Left lung (tissue), 10 donors: ENCODE data around the gene SPP2. TPM values are rescaled to one million over a fixed set of nuclear protein-coding genes. Genes with fewer than 3 reads are reported as not detected.

Source experiments
- ATAC-seq: fragments of 200-7000 bp; cut with Tn5 transposase; one replicate; pipeline ENCODE4 v1.9.1; 2020; ENCODE audit warnings: moderate library complexity
- DNase-seq, 4 donors: peaks; one replicate each; pipeline ENCODE4 v3.0.0-alpha.2; 2013 to 2020
- H3K27ac ChIP-seq, 2 donors: fragments of 200-600 bp; sonication (generic) in 1 of 2; one replicate each; pipeline versions ENCODE4 v1.5.0 to v1.8.0; 2020 to 2021
- H3K27me3 ChIP-seq, 2 donors: fragments of 200-600 bp; sonication (generic) in 1 of 2; one replicate each; pipeline versions ENCODE4 v1.5.0 to v1.8.0; 2020 to 2021
- H3K36me3 ChIP-seq, 2 donors: fragments of 200-600 bp; sonication (generic) in 1 of 2; one replicate each; pipeline versions ENCODE4 v1.5.0 to v1.8.0; 2020 to 2021
- H3K4me1 ChIP-seq, 2 donors: fragments of 200-600 bp; one replicate each; pipeline ENCODE4 v1.8.0; 2021
- H3K4me3 ChIP-seq, 2 donors: fragments of 200-600 bp; sonication (generic) in 1 of 2; one replicate each; pipeline versions ENCODE4 v1.5.0 to v1.8.0; 2020 to 2021; ENCODE audit warnings: mild to moderate bottlenecking in 1 of 2
- H3K9me3 ChIP-seq, 2 donors: fragments of 200-600 bp; sonication (generic) in 1 of 2; one replicate each; pipeline versions ENCODE4 v1.5.0 to v1.8.0; 2020 to 2021
- intact Hi-C, 2 donors: fragments of 100-400 bp; cut with DNase I; formaldehyde crosslinking; loops; one replicate each; pipeline versions ENCODE4 v1.11.2 to v1.14.2; 2022
- polyA plus RNA-seq, 6 donors: library from polyadenylated mRNA; unstranded; fragments of 120-200 nt; gene quantifications; one replicate each; pipeline ENCODE4 v1.2.1, GENCODE V29; 2013; ENCODE audit not compliant: insufficient read length in 6 of 6
- total RNA-seq, 2 donors: library from RNA; stranded (reverse); fragmentation: NEBNext Ultra II Directional; extraction: Animal tissue kit (Norgen Biotek cat#: 25700); gene quantifications; one replicate each; pipeline ENCODE4 v1.2.1, GENCODE V29; 2021
- TF ChIP-seq, protein P1 (sequence below), 2 donors: fragments of 200-600 bp; sonication (generic) in 1 of 2; IDR thresholded peaks; one replicate each; pipeline versions ENCODE4 v1.5.0 to v1.8.0; 2021; ENCODE audit warnings: antibody characterized with exemption in 2 of 2
- donor health status: DM: no; HTN: yes; CAD: no.
- donor health status: DM: no; HTN: no; CAD: no.

Gene SPP2
- total and polyA plus RNA-seq, 8 donors: not detected

DNA sequence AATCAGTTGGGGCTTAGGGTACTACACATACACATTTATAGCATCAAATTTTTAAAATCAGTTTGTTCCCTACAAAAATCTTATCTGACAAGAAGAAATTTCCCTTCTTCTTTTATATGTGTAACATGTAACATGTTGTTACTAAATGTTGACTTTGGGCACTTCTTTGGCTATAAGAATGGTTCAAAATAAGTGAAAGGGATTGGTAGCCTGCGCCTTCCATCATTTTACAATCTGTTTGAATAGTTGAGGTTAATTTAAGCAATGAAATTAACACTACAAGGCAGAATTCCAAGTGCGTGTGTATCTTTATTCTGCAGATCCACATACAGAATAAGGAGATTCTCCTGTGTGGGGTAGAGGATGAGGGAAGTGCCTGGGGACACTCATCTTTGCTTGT is 30.2 kb upstream of the SPP2 start:
- H3K27ac ChIP-seq: no peak overlapping the region
- no peaks in the 10 kb centered on the region for H3K36me3 ChIP-seq
- no peak overlapping the region for H3K4me3 ChIP-seq
- TF ChIP-seq, protein P1, sequence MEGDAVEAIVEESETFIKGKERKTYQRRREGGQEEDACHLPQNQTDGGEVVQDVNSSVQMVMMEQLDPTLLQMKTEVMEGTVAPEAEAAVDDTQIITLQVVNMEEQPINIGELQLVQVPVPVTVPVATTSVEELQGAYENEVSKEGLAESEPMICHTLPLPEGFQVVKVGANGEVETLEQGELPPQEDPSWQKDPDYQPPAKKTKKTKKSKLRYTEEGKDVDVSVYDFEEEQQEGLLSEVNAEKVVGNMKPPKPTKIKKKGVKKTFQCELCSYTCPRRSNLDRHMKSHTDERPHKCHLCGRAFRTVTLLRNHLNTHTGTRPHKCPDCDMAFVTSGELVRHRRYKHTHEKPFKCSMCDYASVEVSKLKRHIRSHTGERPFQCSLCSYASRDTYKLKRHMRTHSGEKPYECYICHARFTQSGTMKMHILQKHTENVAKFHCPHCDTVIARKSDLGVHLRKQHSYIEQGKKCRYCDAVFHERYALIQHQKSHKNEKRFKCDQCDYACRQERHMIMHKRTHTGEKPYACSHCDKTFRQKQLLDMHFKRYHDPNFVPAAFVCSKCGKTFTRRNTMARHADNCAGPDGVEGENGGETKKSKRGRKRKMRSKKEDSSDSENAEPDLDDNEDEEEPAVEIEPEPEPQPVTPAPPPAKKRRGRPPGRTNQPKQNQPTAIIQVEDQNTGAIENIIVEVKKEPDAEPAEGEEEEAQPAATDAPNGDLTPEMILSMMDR (IDR thresholded peaks at IDR 0.05): no peak
- no peak for ATAC-seq
- no peaks in the 10 kb centered on the region for H3K4me1 ChIP-seq
- DNase-seq: no peak
- intact Hi-C loops: no loop called here
- H3K9me3 ChIP-seq: peaks cover 0 to 2% of the 10 kb centered on the region in 2 donors
- H3K27me3 ChIP-seq: peaks cover 0 to 13% of the 10 kb centered on the region in 2 donors

DNA sequence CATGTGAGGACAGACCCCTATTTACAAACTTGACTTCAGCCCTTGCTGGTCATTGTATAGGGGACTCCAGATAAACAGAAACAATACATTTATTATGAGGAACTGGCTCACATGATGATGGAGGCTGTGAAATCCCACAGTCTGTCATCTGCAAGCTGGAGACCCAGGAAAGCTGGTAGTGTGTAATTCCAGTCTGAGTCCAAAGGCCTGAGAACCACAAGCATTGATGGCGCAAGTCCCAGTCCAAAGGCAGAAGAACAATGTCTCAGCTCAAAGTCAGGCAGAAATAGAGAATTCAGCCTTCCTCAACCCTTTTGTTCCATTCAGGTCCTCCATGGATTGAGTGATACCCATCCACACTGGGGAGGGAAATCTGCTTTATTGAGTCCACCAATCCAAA is 28.1 kb upstream of the SPP2 start:
- Histone ChIP-seq H3K36me3 (no peaks in the 10 kb centered on the region), H3K4me3 (no peak overlapping the region), H3K27ac (no peak overlapping the region), H3K4me1 (peaks cover 0 to 4% of the 10 kb centered on the region in 2 donors), H3K27me3 (peaks cover 0 to 8% of the 10 kb centered on the region in 2 donors), H3K9me3 (peaks cover 0 to 2% of the 10 kb centered on the region in 2 donors)
- ATAC-seq (no peak), DNase-seq (no peak)
- TF ChIP-seq, protein P1 (IDR thresholded peaks at IDR 0.05): no peak
- intact Hi-C loops: no loop called here

DNA sequence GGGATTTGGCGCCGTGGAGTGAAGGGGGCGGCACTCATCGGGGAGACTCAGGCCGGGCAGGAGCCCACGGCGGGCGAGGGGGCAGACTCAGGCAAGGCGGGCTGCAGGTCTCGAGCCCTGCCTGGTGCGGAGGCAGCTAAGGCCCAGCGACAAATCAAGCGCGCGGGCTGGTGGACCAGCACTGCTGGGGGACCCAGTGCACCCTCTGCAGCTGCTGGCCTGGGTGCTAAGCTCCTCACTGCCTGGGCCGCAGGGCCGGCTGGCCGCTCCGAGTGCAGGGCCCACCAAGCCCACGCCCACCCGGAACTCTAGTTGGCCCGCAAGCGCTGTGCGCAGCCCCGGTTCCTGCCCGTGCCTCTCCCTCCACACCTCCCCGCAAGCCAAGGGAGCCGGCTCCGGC is 26.2 kb upstream of the SPP2 start:
- Histone ChIP-seq H3K4me1 (peaks cover 0 to 4% of the 10 kb centered on the region in 2 donors), H3K27me3 (peaks cover 0 to 13% of the 10 kb centered on the region in 2 donors), H3K9me3 (peaks cover 0 to 2% of the 10 kb centered on the region in 2 donors), H3K27ac (no peak overlapping the region), H3K4me3 (no peak overlapping the region), H3K36me3 (no peaks in the 10 kb centered on the region)
- no peak for ATAC-seq
- TF ChIP-seq, protein P1 (IDR thresholded peaks at IDR 0.05): no peak
- peak in 1 of 4 donors; percentile 63 for DNase-seq
- intact Hi-C loops: no loop called here

DNA sequence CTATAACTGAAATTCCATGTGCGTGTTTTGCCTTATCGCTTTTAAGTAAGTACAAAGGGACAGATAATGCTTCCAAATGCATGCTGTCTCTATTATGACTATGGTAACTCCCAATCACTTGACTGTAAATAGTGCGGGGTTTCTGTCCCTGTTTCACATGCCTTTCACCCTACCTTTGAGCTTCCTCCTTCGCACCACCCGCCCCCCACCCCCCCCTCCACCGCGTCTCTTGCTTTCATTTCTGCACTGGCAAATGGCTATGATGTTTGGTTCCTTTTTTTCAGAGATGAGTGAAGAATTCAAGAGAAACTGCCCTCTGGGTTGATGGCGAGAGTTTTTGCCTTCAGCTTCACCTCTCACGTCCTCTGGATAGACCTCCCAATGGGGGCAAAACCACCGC is 25.0 kb upstream of the SPP2 start:
- H3K36me3 ChIP-seq: no peaks in the 10 kb centered on the region
- ATAC-seq: no peak
- TF ChIP-seq, protein P1 (IDR thresholded peaks at IDR 0.05): no peak
- intact Hi-C loops: no loop called here
- H3K4me1 ChIP-seq: peaks cover 0 to 4% of the 10 kb centered on the region in 2 donors
- DNase-seq: no peak
- H3K4me3 ChIP-seq: no peak overlapping the region
- H3K27me3 ChIP-seq: peaks cover 0 to 13% of the 10 kb centered on the region in 2 donors
- peaks cover 0 to 2% of the 10 kb centered on the region in 2 donors for H3K9me3 ChIP-seq
- H3K27ac ChIP-seq: no peak overlapping the region

DNA sequence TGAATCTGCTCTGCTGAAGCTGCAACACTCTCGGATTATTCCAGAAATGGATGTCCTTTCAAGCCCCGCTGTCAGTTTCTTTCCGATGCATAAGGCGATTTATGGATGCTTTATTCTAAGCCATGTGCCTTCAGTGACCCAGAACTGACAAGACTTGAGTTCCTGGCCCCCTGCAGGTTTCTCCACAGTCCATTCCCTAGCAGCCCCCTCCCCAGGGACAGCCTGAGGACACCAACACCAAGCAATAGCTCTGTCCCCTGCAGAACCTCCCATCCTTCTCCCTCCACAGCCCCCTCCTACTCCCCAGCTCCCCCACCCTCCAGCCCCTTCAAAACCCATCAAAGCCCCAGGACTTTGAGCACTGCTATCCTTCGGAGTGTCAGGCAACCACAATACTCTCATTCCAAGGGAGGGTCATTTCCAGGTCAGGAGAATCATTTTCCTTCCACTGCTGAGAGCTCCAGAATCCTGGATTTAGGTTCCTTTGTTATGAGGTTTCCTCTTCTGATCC is 24.6 kb upstream of the SPP2 start:
- TF ChIP-seq, protein P1 (IDR thresholded peaks at IDR 0.05): no peak
- Histone ChIP-seq H3K27ac (no peak overlapping the region), H3K36me3 (no peaks in the 10 kb centered on the region), H3K4me3 (no peak overlapping the region), H3K27me3 (peaks cover 0 to 18% of the 10 kb centered on the region in 2 donors), H3K4me1 (peaks cover 0 to 4% of the 10 kb centered on the region in 2 donors), H3K9me3 (peaks cover 0 to 2% of the 10 kb centered on the region in 2 donors)
- DNase-seq (no peak), ATAC-seq (no peak)
- intact Hi-C loops: no loop called here
